HepG2 (cell line): ENCODE data around the gene VPS18. TPM values are rescaled to one million over a fixed set of nuclear protein-coding genes. Genes with fewer than 3 reads are reported as not detected.
A peak's percentile ranks its signal among the peaks of the same experiment; 100 is the strongest.

Experiments used
- AHR ChIP-seq: IDR thresholded peaks from 2 replicates; pipeline ENCODE4 v1.6.1; 2018; ENCODE audit warnings: missing genetic modification reagents, missing compliant biosample characterization
- ARNT2 ChIP-seq: sonication (generic); formaldehyde crosslinking; IDR thresholded peaks from 2 replicates; pipeline ENCODE4 v1.8.0; 2022; ENCODE audit warnings: mild to moderate bottlenecking, low read depth, missing genetic modification reagents, moderate library complexity
- CBX1 ChIP-seq: IDR thresholded peaks from one replicate; pipeline ENCODE4 v1.6.1; 2016; ENCODE audit warnings: antibody characterized with exemption, low read depth
- JUND ChIP-seq: sonication (generic); formaldehyde crosslinking; IDR thresholded peaks from 2 replicates; pipeline ENCODE4 v1.8.0; 2022; ENCODE audit warnings: mild to moderate bottlenecking, missing genetic modification reagents
- MYC ChIP-seq: sonication (generic); formaldehyde crosslinking; IDR thresholded peaks from 2 replicates; pipeline ENCODE4 v1.9.0; 2021; ENCODE audit warnings: missing genetic modification reagents, borderline replicate concordance
- ZNF556 ChIP-seq: sonication (generic); formaldehyde crosslinking; IDR thresholded peaks from 2 replicates; pipeline ENCODE4 v1.4.0; 2020; ENCODE audit warnings: mild to moderate bottlenecking, missing genetic modification reagents, borderline replicate concordance
- ZNF644 ChIP-seq: IDR thresholded peaks from 2 replicates; pipeline ENCODE4 v1.6.1; 2016; ENCODE audit warnings: low read depth
- polyA plus RNA-seq, 8 experiments: library from polyadenylated mRNA; depleted of rRNA in 3 of 8; stranded (reverse) in 7 of 8; unstranded in 1 of 8; fragments of >200 nt; fragmentation: Illumina TruSeq in 4 of 8; extraction: Trizol in 4 of 8; gene quantifications; 2 replicates each; pipeline versions ENCODE4 v1.2.1 to v1.2.3, GENCODE V29; 2011 to 2016; ENCODE audit warnings: low read depth in 4 of 8, missing spikeins in 1 of 8, mixed read lengths in 1 of 8; ENCODE audit not compliant: insufficient read depth in 1 of 8
- total RNA-seq, 5 experiments: library from RNA; depleted of rRNA; stranded (reverse); fragments of >200 nt; fragmentation: Illumina TruSeq; extraction: Trizol; gene quantifications; 2 replicates each; pipeline ENCODE4 v1.2.3, GENCODE V29; 2016; ENCODE audit warnings: low read depth in 1 of 5
- TF ChIP-seq, protein P1 (sequence below): IDR thresholded peaks from 2 replicates; pipeline ENCODE4 v1.6.1; 2012; ENCODE audit warnings: inconsistent platforms
- TF ChIP-seq, protein P2 (sequence below): sonication (generic); formaldehyde crosslinking; IDR thresholded peaks from 2 replicates; pipeline ENCODE4 v1.5.0; 2020; ENCODE audit warnings: mild to moderate bottlenecking, missing genetic modification reagents
- TF ChIP-seq, protein P3 (sequence below), 2 experiments: fragments of 450-650 bp in 1 of 2; sonication (generic) in 1 of 2; formaldehyde crosslinking in 1 of 2; IDR thresholded peaks; 2 replicates each; pipeline versions ENCODE4 v1.6.1 to v1.8.0; 2016 to 2022; ENCODE audit warnings: antibody characterized with exemption in 1 of 2, mild to moderate bottlenecking in 1 of 2, missing genetic modification reagents in 1 of 2
- TF ChIP-seq, protein P4 (sequence below): fragments of 450-650 bp; IDR thresholded peaks from 2 replicates; pipeline ENCODE4 v1.6.1; 2017

Gene VPS18
- total and polyA plus RNA-seq, 2 of the 13 experiments (the other 11 are each of a cell fraction or from before 2014, with no cell fraction given): 5.8 to 17.0 TPM

DNA sequence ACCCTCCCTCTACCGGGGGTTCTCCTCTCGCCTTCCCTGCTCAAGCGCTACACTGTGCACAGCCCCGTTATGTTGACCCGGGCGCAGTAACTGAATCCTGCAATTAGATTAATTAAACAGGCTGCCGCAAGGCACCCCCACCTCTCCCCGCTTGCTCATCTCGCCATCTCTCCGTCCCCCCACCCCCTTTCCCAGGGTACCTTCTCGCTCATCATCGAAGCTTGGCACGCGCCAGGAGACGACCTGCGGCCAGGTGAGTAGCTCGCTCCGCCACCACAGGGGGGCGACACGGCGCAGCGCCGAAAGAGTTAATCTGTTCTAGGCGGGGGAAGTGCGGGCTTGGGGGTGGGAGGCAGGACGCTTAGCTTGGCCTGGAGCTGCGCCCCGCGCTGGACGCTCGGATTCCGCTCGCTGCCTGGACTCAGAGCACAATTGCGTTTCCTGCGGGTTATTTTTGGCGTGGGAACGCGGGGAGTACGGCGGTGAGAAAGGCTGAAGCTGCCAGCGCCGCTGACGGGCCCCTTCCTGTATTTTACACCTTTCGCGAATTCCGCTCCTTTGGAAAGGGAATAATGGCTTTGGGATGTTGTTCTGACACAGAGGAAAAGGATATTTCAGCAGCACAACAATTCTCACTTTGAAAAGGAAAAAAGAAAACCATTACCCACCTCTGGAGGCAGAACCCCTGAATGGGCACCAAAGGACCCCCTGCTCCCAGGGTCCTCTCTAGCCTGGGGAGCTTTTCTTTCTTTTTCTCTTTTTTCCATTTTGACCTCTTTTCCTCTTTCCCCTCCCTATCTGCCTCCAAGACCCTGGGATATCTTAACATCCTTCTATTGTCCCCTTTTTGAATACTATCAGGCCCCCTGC is 36.4 kb downstream of the VPS18 start (continued):
- TF ChIP-seq CBX1: no peak
- no peak for TF ChIP-seq AHR (CRISPR knock-in tag)
- TF ChIP-seq, protein P1, sequence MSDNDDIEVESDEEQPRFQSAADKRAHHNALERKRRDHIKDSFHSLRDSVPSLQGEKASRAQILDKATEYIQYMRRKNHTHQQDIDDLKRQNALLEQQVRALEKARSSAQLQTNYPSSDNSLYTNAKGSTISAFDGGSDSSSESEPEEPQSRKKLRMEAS: peak; percentile 63
- TF ChIP-seq MYC: peak; percentile 41; the same call in 1 of the 2 replicates
- TF ChIP-seq, protein P2, sequence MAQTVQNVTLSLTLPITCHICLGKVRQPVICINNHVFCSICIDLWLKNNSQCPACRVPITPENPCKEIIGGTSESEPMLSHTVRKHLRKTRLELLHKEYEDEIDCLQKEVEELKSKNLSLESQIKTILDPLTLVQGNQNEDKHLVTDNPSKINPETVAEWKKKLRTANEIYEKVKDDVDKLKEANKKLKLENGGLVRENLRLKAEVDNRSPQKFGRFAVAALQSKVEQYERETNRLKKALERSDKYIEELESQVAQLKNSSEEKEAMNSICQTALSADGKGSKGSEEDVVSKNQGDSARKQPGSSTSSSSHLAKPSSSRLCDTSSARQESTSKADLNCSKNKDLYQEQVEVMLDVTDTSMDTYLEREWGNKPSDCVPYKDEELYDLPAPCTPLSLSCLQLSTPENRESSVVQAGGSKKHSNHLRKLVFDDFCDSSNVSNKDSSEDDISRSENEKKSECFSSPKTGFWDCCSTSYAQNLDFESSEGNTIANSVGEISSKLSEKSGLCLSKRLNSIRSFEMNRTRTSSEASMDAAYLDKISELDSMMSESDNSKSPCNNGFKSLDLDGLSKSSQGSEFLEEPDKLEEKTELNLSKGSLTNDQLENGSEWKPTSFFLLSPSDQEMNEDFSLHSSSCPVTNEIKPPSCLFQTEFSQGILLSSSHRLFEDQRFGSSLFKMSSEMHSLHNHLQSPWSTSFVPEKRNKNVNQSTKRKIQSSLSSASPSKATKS (CRISPR knock-in tag): no peak
- TF ChIP-seq ZNF644 (CRISPR knock-in tag): no peak
- TF ChIP-seq ZNF556 (CRISPR knock-in tag): 0 out of 2 replicates have a peak, but pooled peaks have one; percentile 38
- TF ChIP-seq, protein P3, sequence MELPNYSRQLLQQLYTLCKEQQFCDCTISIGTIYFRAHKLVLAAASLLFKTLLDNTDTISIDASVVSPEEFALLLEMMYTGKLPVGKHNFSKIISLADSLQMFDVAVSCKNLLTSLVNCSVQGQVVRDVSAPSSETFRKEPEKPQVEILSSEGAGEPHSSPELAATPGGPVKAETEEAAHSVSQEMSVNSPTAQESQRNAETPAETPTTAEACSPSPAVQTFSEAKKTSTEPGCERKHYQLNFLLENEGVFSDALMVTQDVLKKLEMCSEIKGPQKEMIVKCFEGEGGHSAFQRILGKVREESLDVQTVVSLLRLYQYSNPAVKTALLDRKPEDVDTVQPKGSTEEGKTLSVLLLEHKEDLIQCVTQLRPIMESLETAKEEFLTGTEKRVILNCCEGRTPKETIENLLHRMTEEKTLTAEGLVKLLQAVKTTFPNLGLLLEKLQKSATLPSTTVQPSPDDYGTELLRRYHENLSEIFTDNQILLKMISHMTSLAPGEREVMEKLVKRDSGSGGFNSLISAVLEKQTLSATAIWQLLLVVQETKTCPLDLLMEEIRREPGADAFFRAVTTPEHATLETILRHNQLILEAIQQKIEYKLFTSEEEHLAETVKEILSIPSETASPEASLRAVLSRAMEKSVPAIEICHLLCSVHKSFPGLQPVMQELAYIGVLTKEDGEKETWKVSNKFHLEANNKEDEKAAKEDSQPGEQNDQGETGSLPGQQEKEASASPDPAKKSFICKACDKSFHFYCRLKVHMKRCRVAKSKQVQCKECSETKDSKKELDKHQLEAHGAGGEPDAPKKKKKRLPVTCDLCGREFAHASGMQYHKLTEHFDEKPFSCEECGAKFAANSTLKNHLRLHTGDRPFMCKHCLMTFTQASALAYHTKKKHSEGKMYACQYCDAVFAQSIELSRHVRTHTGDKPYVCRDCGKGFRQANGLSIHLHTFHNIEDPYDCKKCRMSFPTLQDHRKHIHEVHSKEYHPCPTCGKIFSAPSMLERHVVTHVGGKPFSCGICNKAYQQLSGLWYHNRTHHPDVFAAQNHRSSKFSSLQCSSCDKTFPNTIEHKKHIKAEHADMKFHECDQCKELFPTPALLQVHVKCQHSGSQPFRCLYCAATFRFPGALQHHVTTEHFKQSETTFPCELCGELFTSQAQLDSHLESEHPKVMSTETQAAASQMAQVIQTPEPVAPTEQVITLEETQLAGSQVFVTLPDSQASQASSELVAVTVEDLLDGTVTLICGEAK (IDR thresholded peaks at IDR 0.05): no peak
- TF ChIP-seq, protein P3 (CRISPR knock-in tag; IDR thresholded peaks at IDR 0.05): no peak
- TF ChIP-seq, protein P4, sequence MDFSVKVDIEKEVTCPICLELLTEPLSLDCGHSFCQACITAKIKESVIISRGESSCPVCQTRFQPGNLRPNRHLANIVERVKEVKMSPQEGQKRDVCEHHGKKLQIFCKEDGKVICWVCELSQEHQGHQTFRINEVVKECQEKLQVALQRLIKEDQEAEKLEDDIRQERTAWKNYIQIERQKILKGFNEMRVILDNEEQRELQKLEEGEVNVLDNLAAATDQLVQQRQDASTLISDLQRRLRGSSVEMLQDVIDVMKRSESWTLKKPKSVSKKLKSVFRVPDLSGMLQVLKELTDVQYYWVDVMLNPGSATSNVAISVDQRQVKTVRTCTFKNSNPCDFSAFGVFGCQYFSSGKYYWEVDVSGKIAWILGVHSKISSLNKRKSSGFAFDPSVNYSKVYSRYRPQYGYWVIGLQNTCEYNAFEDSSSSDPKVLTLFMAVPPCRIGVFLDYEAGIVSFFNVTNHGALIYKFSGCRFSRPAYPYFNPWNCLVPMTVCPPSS: no peak
- 0 out of 2 replicates have a peak, but pooled peaks have one; percentile 31 for TF ChIP-seq ARNT2
- no peak for TF ChIP-seq JUND (CRISPR knock-in tag)
